AG09309 (cell line): ENCODE data around the gene GRIK4.

ENCODE experiments used
- DNase-seq: peaks from one replicate; pipeline ENCODE4 v3.0.0-alpha.2; 2010; ENCODE audit warnings: low read depth
- H3K4me3 ChIP-seq: 2 replicates; pipeline ENCODE4 v1.5.1; 2011; ENCODE audit warnings: mild to moderate bottlenecking, low read depth, low read length, moderate library complexity; ENCODE audit not compliant: control insufficient read depth
- CTCF ChIP-seq: IDR thresholded peaks from 2 replicates; pipeline ENCODE4 v1.5.1; 2011; ENCODE audit warnings: mild to moderate bottlenecking, low read depth, low read length, inconsistent platforms; ENCODE audit not compliant: insufficient read depth, control insufficient read depth; ENCODE audit errors: missing control alignments

Gene GRIK4

GRCh38 chr11:120547316-120547715 is 35.8 kb downstream of the GRIK4 start:
- H3K4me3 ChIP-seq: no peak overlapping the region
- no peak for TF ChIP-seq CTCF
- DNase-seq: no peak

- peak; percentile 82 for DNase-seq
- H3K4me3 ChIP-seq: no peak overlapping the region
- TF ChIP-seq CTCF: no peak
Observed at GRCh38 chr11:120547811-120548681, 36.5 kb downstream of the GRIK4 start.

GRCh38 chr11:120548682-120549209 is 37.2 kb downstream of the GRIK4 start:
- TF ChIP-seq CTCF: no peak
- H3K4me3 ChIP-seq: no peak overlapping the region
- no peak for DNase-seq

- no peak overlapping the region for H3K4me3 ChIP-seq
- DNase-seq: no peak
- no peak for TF ChIP-seq CTCF
Observed at GRCh38 chr11:120549346-120549745, 37.8 kb downstream of the GRIK4 start.

- no peak for DNase-seq
- no peak overlapping the region for H3K4me3 ChIP-seq
- no peak for TF ChIP-seq CTCF
Observed at GRCh38 chr11:120550007-120550406, 38.5 kb downstream of the GRIK4 start.

GRCh38 chr11:120551191-120551590 is 39.6 kb downstream of the GRIK4 start:
- no peak for DNase-seq
- no peak overlapping the region for H3K4me3 ChIP-seq
- no peak for TF ChIP-seq CTCF
